ENCODE results near the gene SRPRB.

The SRPRB gene

DNA sequence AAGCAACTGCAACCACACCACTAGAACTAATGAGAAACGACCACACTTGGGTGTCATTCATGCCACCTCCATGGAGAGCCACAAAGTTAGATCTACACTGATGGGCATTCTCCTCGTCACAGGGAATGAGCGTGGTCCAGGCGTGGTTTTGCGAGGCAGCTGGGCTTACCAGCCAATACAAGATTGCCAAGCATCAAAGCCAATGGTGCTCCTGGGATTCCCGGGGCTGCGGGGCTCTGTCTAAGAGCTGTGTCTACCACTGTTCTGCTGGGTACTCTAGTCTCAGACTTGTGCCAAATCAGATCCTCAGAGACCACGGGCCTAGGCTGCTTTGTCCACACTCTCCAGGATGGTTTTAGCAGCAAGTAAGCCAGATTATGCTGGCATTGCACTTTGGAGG, 46.3 kb downstream of the SRPRB start:
- Histone ChIP-seq H3F3A (ENCODE audit: control insufficient read depth, insufficient read depth) (no peaks in the 10 kb centered on the region), H3K4me3 (ENCODE audit: low read length) (no peak overlapping the region), H3K27ac (ENCODE audit: low read depth, low read length) (no peak overlapping the region), H3K36me3 (ENCODE audit: control insufficient read depth, low read length) (no peaks in the 10 kb centered on the region), H4K20me1 (ENCODE audit: control insufficient read depth, insufficient read depth, low read depth, low read length) (no peaks in the 10 kb centered on the region), H3K4me1 (ENCODE audit: control insufficient read depth, low read length) (peaks cover 22% of the 10 kb centered on the region), H3K9me2 (replicated peaks; ENCODE audit: control insufficient read depth, low read length) (no peaks in the 10 kb centered on the region), H3K79me2 (ENCODE audit: control insufficient read depth, low read length) (no peaks in the 10 kb centered on the region), H3K4me2 (ENCODE audit: low read length) (no peak overlapping the region), H3K27me3 (ENCODE audit: control insufficient read depth, low read length) (peaks cover 10% of the 10 kb centered on the region; the same call in 1 of the 2 replicates), H3K9me3 (ENCODE audit: control insufficient read depth, insufficient read depth, low read length) (no peaks in the 10 kb centered on the region)
- TF ChIP-seq EZH2phosphoT487 (IDR thresholded peaks at IDR 0.05; ENCODE audit: borderline replicate concordance, low read length) (no peak), CTCF (IDR thresholded peaks at IDR 0.05; ENCODE audit: low read depth, low read length, poor library complexity, severe bottlenecking) (no peak)

DNA sequence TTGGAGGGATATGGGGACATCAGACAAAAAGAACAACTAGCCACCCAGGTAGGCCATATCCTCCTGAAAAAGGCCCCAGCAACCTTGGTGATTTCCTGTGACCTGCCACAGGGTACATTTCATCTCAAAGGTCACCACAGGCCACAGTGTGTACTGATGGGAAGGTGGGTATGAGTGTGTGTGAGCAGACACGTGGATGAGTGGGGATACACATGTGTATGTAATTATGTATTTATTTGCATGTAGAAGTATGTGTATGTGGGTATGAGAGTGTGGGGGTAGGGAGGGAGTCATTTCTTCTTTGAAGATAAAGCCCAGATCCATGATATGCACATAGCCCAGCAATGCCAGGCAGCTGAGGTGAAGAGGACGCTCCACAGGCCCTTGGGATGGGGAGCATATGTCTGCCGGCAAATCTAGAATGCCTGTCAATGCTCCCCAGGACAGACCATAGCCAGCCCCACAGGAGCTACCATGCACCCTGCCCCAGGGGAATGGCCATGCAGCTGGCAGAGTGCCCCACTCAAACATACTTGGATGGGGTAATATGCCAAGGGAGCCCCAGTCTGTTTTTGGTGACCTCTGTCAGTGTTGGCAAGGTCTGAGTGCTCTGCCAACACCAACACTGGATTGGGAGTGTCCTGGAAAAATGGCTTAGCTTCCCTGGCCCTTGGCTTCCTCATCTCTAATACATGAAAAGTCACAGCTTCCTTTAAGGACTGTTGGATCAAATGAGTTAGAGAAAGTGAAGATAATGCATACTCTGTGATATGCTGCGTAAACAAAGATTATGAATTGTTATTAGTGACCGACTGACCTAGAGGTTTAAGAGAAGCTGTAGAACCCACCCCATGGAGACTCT, 47.7 kb downstream of the SRPRB start:
- Histone ChIP-seq H3K36me3 (ENCODE audit: control insufficient read depth, low read length) (no peaks in the 10 kb centered on the region), H4K20me1 (ENCODE audit: control insufficient read depth, insufficient read depth, low read depth, low read length) (no peaks in the 10 kb centered on the region), H3K79me2 (ENCODE audit: control insufficient read depth, low read length) (no peaks in the 10 kb centered on the region), H3K9me3 (ENCODE audit: control insufficient read depth, insufficient read depth, low read length) (no peaks in the 10 kb centered on the region), H3F3A (ENCODE audit: control insufficient read depth, insufficient read depth) (no peaks in the 10 kb centered on the region), H3K27me3 (ENCODE audit: control insufficient read depth, low read length) (peaks cover 6% of the 10 kb centered on the region; the same call in 1 of the 2 replicates), H3K4me3 (ENCODE audit: low read length) (no peak overlapping the region), H3K4me1 (ENCODE audit: control insufficient read depth, low read length) (peaks cover 25% of the 10 kb centered on the region), H3K9me2 (replicated peaks; ENCODE audit: control insufficient read depth, low read length) (no peaks in the 10 kb centered on the region), H3K4me2 (ENCODE audit: low read length) (no peak overlapping the region), H3K27ac (ENCODE audit: low read depth, low read length) (no peak overlapping the region)
- TF ChIP-seq EZH2phosphoT487 (IDR thresholded peaks at IDR 0.05; ENCODE audit: borderline replicate concordance, low read length) (no peak), CTCF (IDR thresholded peaks at IDR 0.05; ENCODE audit: low read depth, low read length, poor library complexity, severe bottlenecking) (no peak)

- H3F3A ChIP-seq (ENCODE audit: control insufficient read depth, insufficient read depth) = no peaks in the 10 kb centered on the region
- H3K9me3 ChIP-seq (ENCODE audit: control insufficient read depth, insufficient read depth, low read length) = no peaks in the 10 kb centered on the region
- no peak overlapping the region for H3K4me2 ChIP-seq (ENCODE audit: low read length)
- no peaks in the 10 kb centered on the region for H4K20me1 ChIP-seq (ENCODE audit: control insufficient read depth, insufficient read depth, low read depth, low read length)
- H3K4me1 ChIP-seq (ENCODE audit: control insufficient read depth, low read length) = peaks cover 25% of the 10 kb centered on the region
- no peaks in the 10 kb centered on the region for H3K9me2 ChIP-seq (replicated peaks; ENCODE audit: control insufficient read depth, low read length)
- no peaks in the 10 kb centered on the region for H3K79me2 ChIP-seq (ENCODE audit: control insufficient read depth, low read length)
- H3K27me3 ChIP-seq (ENCODE audit: control insufficient read depth, low read length) = peaks cover 6% of the 10 kb centered on the region; the same call in 1 of the 2 replicates
- H3K4me3 ChIP-seq (ENCODE audit: low read length) = no peak overlapping the region
- H3K36me3 ChIP-seq (ENCODE audit: control insufficient read depth, low read length) = no peaks in the 10 kb centered on the region
- H3K27ac ChIP-seq (ENCODE audit: low read depth, low read length) = no peak overlapping the region
- TF ChIP-seq EZH2phosphoT487 (IDR thresholded peaks at IDR 0.05; ENCODE audit: borderline replicate concordance, low read length) (no peak), CTCF (IDR thresholded peaks at IDR 0.05; ENCODE audit: low read depth, low read length, poor library complexity, severe bottlenecking) (no peak)
These were observed 48.3 kb downstream of the SRPRB start for GRCh38 chr3:133853925-133854227.
